Natural killer cell (primary cell): ENCODE data around the gene TRPC3. TPM values are rescaled to one million over a fixed set of nuclear protein-coding genes. Genes with fewer than 3 reads are reported as not detected.

Experiments used
- ATAC-seq, 3 donors: fragments of 150-1000 bp in 2 of 3; fragments of 200-7000 bp in 1 of 3; cut with Tn5 transposase; 1 replicate in 1 of 3; 2 replicates in 2 of 3; pipeline ENCODE4 v1.10.0; 2021; ENCODE audit warnings: mild to moderate bottlenecking in 2 of 3, moderate library complexity in 2 of 3
- DNase-seq, 2 donors: peaks; one replicate each; pipeline versions ENCODE4 v3.0.0 to v3.0.0-alpha.2; 2013 to 2021; ENCODE audit warnings: mixed read lengths in 1 of 2
- H3K27ac ChIP-seq: one replicate; pipeline ENCODE4 v1.5.1; 2013; ENCODE audit warnings: mild to moderate bottlenecking, low read length
- H3K27me3 ChIP-seq: one replicate; pipeline ENCODE4 v1.6.1; 2013; ENCODE audit warnings: low read length; ENCODE audit not compliant: control insufficient read depth, insufficient read depth
- H3K36me3 ChIP-seq: one replicate; pipeline ENCODE4 v1.6.1; 2013; ENCODE audit warnings: low read length; ENCODE audit not compliant: control insufficient read depth, insufficient read depth
- H3K4me1 ChIP-seq: one replicate; pipeline ENCODE4 v1.6.1; 2013; ENCODE audit warnings: low read length; ENCODE audit not compliant: control insufficient read depth, insufficient read depth
- H3K4me3 ChIP-seq: one replicate; pipeline ENCODE4 v1.5.1; 2013; ENCODE audit warnings: low read length
- H3K9me3 ChIP-seq: one replicate; pipeline ENCODE4 v1.6.1; 2013; ENCODE audit warnings: low read length; ENCODE audit not compliant: control insufficient read depth, insufficient read depth
- H3K27ac Mint-ChIP-seq, 2 donors: one replicate each; pipeline ENCODE4 v1.8.0; 2022; ENCODE audit warnings: mild to moderate bottlenecking in 2 of 2, mixed read lengths in 2 of 2, moderate library complexity in 1 of 2
- H3K27me3 Mint-ChIP-seq, 2 donors: one replicate each; pipeline ENCODE4 v1.8.0; 2022; ENCODE audit warnings: low read depth in 2 of 2, mixed read lengths in 2 of 2
- H3K36me3 Mint-ChIP-seq: one replicate; pipeline ENCODE4 v1.8.0; 2022; ENCODE audit warnings: mixed read lengths
- H3K4me1 Mint-ChIP-seq, 2 donors: one replicate each; pipeline ENCODE4 v1.8.0; 2022; ENCODE audit warnings: mixed read lengths in 2 of 2
- H3K4me3 Mint-ChIP-seq: one replicate; pipeline ENCODE4 v1.8.0; 2022; ENCODE audit warnings: mild to moderate bottlenecking, moderate library complexity, mixed read lengths
- H3K9me3 Mint-ChIP-seq, 2 donors: one replicate each; pipeline ENCODE4 v1.8.0; 2022; ENCODE audit warnings: mixed read lengths in 2 of 2
- CTCF ChIP-seq: fragments of 200-600 bp; IDR thresholded peaks from one replicate; pipeline ENCODE4 v1.8.0; 2022; ENCODE audit warnings: antibody characterized with exemption
- WGBS: methylation state at CpG from one replicate; pipeline ENCODE4 v1.1.7; 2013; ENCODE audit warnings: missing lambda C conversion rate; ENCODE audit not compliant: insufficient coverage; 5-methylcytosine and 5-hydroxymethylcytosine counted together
- intact Hi-C: fragments of 100-400 bp; cut with micrococcal nuclease; formaldehyde crosslinking; loops from one replicate; pipeline ENCODE4 v1.14.2; 2022
- total RNA-seq, 4 donors: library from RNA; stranded (reverse); fragments of 120-200 nt in 1 of 4; gene quantifications; one replicate each; pipeline versions ENCODE4 v1.2.3 to v1.2.4, GENCODE V29; 2013 to 2022

TRPC3 gene
- total RNA-seq, 3 donors from 2014 or later (not counting 1 experiment from before 2014, with no cell fraction given), result 0.34 to 0.88 (median 0.49) TPM

- DNase-seq, result peak; percentile 88 to 97
- Histone ChIP-seq H3K9me3 (no peaks in the 10 kb centered on the region), H3K36me3 (no peaks in the 10 kb centered on the region), H3K4me3 (peak within 1 kb of the TSS; percentile 91), H3K27ac (peak within 1 kb of the TSS; percentile 77), H3K27me3 (no peaks in the 10 kb centered on the region), H3K4me1 (peaks cover 8% of the 10 kb centered on the region)
- Mint-ChIP-seq H3K27ac (peak within 1 kb of the TSS; percentile 83 to 93), H3K4me3 (peak within 1 kb of the TSS; percentile 97), H3K9me3 (no peaks in the 10 kb centered on the region), H3K36me3 (peaks cover 9% of the 10 kb centered on the region), H3K4me1 (peaks cover 14 to 18% of the 10 kb centered on the region in 2 donors), H3K27me3 (peaks cover 7 to 24% of the 10 kb centered on the region in 2 donors)
- intact Hi-C loops, result loop anchor here (2.0 kb wide), 2 partner anchors 45 to 69 kb away; partner anchors contain the start of gene EXOSC9
- under 1% methylated on average over 58 of the region's 58 CpGs for WGBS
- no peak for TF ChIP-seq CTCF
- peak; percentile 97 to 99 (median 98) for ATAC-seq
Observed at GRCh38 chr4:121869841-121870822, 81.7 kb downstream of the TRPC3 start, which contains the start of gene BBS7. Gene BBS7, minus strand, starts transcription at chr4:121870474. Its CDS starts 161 bp downstream, at chr4:121870313.

GRCh38 chr4:121863799-121864198 lies 88.1 kb downstream of the TRPC3 start:
- Histone ChIP-seq H3K27me3 (no peaks in the 10 kb centered on the region), H3K4me3 (no peak overlapping the region), H3K36me3 (peaks cover 9% of the 10 kb centered on the region), H3K9me3 (no peaks in the 10 kb centered on the region), H3K4me1 (no peaks in the 10 kb centered on the region), H3K27ac (no peak overlapping the region)
- H3K27me3 Mint-ChIP-seq, result no peaks in the 10 kb centered on the region
- no peak for TF ChIP-seq CTCF
- no peak overlapping the region for H3K4me3 Mint-ChIP-seq
- 94% methylated on average over 7 of the region's 7 CpGs for WGBS
- no peak overlapping the region for H3K27ac Mint-ChIP-seq
- intact Hi-C loops, result no loop called here
- DNase-seq (no peak), ATAC-seq (no peak)
- peaks cover 2 to 3% of the 10 kb centered on the region in 2 donors for H3K4me1 Mint-ChIP-seq
- H3K9me3 Mint-ChIP-seq, result no peaks in the 10 kb centered on the region
- H3K36me3 Mint-ChIP-seq, result peaks cover 9% of the 10 kb centered on the region

GRCh38 chr4:121861426-121861825 lies 90.4 kb downstream of the TRPC3 start:
- no peaks in the 10 kb centered on the region for H3K4me1 Mint-ChIP-seq
- H3K27ac Mint-ChIP-seq, result no peak overlapping the region
- H3K36me3 Mint-ChIP-seq, result no peaks in the 10 kb centered on the region
- H3K27me3 ChIP-seq, result no peaks in the 10 kb centered on the region
- TF ChIP-seq CTCF, result no peak
- intact Hi-C loops, result no loop called here
- 100% methylated on average over 2 of the region's 2 CpGs for WGBS
- no peak overlapping the region for H3K27ac ChIP-seq
- peaks cover 9% of the 10 kb centered on the region for H3K36me3 ChIP-seq
- ATAC-seq (no peak), DNase-seq (no peak)
- no peaks in the 10 kb centered on the region for H3K4me1 ChIP-seq
- H3K27me3 Mint-ChIP-seq, result no peaks in the 10 kb centered on the region
- H3K4me3 Mint-ChIP-seq, result no peak overlapping the region
- H3K9me3 Mint-ChIP-seq, result no peaks in the 10 kb centered on the region
- H3K9me3 ChIP-seq, result no peaks in the 10 kb centered on the region
- H3K4me3 ChIP-seq, result no peak overlapping the region
